Subcutaneous adipose tissue (tissue), 4 donors: ENCODE data around the gene AGRP. TPM values are rescaled to one million over a fixed set of nuclear protein-coding genes. Genes with fewer than 3 reads are reported as not detected.

Source experiments
- CTCF ChIP-seq: fragments of 450-650 bp; IDR thresholded peaks from one replicate; pipeline ENCODE4 v1.5.1; 2016; ENCODE audit warnings: low read depth, mild to moderate bottlenecking, control low read depth, antibody characterized with exemption, moderate library complexity
- total RNA-seq, 4 donors: library from RNA; depleted of rRNA; stranded (reverse); fragments of >200 nt; gene quantifications; one replicate each; pipeline ENCODE4 v1.1.0, GENCODE V29; 2016

Gene AGRP
- total RNA-seq, 4 donors from 2014 or later: not detected

GRCh38 chr16:67516296-67517154 lies 33.2 kb upstream of the AGRP start:
- TF ChIP-seq CTCF: no peak

GRCh38 chr16:67514382-67514828 lies 31.1 kb upstream of the AGRP start:
- no peak for TF ChIP-seq CTCF

DNA sequence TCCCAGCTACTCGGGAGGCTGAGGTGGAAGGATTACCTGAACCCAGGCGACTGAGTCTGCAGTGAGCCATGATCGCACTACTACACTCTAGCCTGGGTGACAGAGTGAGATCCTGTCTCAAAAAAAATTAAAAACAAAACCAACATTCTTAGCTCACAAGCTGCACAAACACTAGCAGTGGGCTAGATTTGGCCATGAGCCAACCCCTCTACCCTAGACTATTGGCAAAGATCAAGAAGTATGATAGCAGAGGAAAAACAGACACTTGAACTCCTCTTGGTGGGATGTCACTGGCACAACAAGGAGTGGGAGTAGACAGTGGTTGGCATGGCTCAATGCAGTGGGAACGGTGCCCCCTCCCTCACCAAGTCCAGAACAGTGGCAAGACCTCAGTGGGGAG lies 25.7 kb upstream of the AGRP start:
- TF ChIP-seq CTCF: no peak

- no peak for TF ChIP-seq CTCF
Observed at GRCh38 chr16:67506468-67506867, 23.1 kb upstream of the AGRP start.

- no peak for TF ChIP-seq CTCF
Observed at GRCh38 chr16:67504031-67505021, 21.0 kb upstream of the AGRP start.

DNA sequence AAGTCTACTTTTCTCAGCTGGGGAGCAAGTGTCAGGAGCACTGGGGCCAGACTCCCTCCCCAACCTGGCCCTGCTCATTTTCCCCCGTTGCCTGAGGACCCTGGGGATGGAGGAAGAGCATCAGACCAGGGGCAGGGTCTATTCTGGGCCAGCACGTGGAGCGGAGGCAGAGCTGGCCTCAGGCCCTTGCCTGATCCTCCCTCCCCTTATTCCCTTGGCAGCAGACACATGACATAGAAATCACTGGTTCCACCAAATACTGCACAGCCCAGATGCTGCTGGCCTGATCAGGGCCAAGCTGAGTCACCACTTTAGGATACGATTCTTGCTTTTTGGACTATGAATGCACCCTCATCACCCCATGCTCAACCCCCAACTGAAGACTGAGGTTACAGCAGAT lies 15.8 kb upstream of the AGRP start:
- no peak for TF ChIP-seq CTCF
